Activated CD8-positive, alpha-beta memory T cell treated with anti-CD3 and anti-CD28 coated beads for 48 hours (primary cell): ENCODE data around the gene CEP70.
"Not testable (repeated sequence)": the region's sequence is repeated elsewhere in the genome, so short reads cannot be mapped to it uniquely, and the experiment has no call there.

Source experiments
- DNase-seq, 3 experiments: peaks; one replicate each; pipeline ENCODE4 v3.0.0-alpha.2; 2020; ENCODE audit warnings: low read depth in 2 of 3, low spot score in 2 of 3

CEP70 gene

DNA sequence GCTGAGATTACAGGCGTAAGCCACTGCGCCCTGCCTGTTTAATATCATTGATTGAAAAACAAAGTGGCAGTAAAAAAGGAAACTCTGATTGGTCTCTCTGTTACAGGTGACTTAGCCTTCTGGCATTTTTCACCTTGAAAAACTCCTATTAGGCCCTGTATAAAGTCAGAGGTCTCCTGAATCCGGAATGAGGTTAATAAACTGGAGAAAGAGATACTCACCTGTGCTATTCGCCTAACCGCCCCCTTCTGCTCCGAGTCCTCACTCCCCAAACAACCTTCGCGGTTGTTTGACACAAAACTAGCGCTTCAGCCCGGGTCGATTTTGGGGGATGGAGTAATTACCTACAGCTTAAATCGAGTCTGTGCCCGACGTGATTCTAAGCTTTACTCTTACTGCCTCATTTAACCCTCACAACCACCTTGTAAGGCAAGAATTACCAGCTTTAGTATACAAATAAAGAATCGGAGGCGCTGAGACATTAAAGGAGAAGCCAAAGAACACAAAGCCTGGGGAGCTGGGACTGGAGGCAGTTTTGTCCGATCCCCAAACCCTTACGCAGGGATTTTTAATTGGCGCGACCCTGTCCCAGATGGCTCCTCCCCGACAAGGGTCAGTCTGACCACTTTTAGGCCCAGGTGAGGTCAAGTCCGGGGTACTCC lies 441 bp downstream of the CEP70 start:
- DNase-seq = no peak

DNA sequence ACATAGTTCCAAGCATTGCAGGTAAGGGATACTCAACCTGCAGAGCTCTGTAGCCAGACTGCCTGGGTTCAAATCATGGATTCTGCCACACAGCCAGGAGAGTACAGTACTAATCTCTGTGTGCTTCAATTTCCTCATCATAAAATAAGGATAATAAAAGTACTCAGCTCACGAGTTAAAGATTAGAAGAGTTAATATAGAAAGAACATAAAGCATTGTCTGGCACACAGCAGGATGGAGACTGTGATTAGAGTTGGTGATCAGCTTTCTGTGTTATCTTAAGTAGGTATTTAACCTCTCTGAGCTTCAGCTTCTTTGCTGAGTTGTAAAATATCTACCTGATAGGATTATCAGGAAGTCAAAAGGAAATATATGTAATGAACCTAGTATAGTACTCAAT lies 2.7 kb downstream of the CEP70 start:
- no peak for DNase-seq

DNA sequence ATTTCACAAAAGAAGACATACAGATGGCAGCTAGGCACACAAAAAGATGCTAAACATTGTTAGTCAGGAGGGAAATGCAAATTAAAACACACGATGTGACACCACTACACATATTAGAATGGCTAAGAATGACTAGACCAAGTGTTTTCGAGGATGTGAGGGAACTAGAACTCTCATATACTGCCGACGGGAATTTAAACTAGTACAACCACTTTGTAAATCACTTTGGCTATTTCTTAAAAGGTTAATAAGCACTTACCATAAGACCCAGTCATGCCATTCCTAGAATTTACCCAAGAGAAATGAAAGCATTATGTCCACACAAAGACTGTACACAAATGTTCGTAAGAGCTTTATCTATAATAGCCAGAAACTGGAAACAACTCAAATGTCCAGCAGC lies 5.6 kb downstream of the CEP70 start:
- no peak for DNase-seq

DNA sequence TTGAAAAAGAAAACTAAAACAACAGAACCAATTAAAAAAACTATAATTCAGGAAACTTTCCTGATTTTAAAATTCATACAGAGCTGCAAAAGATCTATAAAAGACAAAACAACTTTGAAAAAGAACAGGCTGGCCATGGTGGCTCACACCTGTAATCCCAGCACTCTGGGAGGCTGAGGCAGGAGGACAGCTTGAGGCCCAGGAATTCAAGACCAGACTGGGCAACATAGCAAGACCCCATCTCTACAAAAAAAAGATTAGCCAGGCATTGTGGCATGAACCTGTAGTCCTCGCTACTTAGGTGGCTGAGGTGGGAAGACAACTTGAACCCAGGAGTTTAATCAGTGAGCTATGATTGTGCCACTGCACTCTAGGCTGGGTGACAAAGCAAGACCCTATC lies 6.7 kb downstream of the CEP70 start:
- DNase-seq = no peak

DNA sequence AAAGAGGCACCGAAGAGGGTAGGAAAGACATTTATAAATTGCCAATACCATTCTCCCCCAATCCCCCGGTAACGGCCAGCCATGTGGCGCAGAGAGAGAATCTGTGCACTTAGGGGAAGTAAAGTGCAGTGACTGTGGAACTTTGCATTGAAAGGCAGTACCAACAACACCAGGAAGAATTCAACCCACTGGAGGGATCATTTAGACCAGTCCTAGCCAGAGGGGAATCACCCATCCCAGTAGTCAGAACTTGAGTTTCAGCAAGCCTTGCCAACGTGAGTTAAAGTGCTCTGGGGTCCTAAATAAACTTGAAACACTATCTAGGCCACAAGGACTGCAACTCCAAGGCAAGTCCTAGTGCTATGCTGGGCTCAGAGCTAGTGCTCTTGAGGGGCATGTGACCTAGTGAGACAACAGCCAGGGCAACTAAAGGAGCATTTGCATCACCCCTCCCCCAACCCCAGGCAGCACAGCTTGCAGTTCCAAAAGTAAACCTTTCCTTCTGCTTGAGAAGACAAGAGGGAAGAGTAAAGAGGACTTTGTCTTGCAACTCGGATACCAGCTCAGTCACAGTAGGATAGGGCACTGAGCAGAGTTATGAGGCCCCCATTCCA lies 15.0 kb downstream of the CEP70 start:
- DNase-seq = no peak

DNA sequence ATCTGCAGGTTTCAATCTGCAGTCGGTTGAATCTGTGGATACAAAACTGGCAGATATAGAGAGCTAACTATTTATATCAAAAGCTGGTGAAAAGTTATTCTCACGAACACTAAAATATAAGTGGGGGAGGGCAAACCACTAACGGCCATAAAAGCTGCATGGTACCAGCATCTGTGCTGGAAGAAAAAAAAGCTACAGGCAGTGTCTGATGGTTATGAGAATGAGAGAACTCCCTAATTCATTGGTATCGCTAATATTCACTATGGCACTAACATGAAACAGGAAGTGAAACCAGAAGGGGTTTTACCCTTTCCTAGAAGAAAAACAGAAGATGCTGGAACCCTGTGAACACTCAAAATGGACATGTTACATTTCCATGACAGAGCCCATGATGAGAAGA lies 15.9 kb downstream of the CEP70 start:
- DNase-seq = no peak

DNA sequence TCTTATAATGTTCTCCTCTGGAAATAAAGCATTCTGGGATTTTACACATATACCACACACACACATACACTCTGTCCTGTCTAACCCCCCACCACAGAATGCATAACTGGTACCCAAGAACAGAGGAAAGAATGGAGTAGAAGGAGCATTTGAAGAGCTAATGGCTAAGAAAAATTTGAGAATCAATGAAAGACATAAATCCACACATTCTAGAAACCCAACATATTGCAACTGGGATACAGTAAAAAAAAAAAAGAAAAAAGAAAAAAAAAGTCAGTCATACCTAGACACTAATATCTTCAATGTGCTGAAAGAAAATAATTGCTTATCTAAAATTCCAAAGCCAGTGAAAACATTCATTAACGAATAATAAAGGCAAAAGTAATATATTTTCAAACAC lies 20.9 kb downstream of the CEP70 start:
- no peak for DNase-seq

DNA sequence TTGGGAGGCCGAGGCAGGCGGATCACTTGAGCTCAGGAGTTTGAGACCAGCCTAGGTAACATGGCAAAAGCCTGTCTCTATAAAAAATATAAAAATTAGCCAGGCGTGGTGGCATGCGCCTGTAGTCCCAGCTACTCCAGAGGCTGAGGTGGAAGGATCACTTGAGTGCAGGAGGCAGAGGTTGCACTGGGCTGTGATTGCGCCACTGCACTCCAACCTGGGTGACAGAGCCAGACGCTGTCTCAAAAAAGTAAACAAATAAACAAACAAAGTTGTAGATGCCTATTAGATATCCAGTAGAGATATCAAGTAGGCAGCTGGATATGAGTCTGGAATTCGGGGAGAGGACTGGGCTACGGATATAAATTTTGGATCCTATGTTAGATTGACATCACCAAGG lies 24.4 kb downstream of the CEP70 start:
- not testable (repeated sequence) for DNase-seq

DNA sequence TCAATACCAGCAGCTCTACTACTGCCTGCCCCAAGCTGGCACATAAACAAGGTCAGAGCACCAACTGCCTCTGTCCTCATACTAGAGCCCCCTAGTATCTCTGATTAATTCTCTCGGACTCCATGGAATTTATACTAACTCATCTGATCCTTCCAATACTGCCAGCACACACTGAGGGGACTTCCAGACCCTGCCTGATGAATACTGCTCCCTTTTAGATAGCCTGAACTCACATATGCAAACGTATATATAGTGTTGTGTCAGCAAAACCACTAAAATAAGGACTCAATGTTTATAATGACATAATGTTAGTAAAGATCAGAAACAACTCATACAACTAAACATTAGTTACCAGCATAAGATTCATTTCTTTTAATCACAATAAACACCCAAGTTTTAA lies 25.0 kb downstream of the CEP70 start:
- no peak for DNase-seq

DNA sequence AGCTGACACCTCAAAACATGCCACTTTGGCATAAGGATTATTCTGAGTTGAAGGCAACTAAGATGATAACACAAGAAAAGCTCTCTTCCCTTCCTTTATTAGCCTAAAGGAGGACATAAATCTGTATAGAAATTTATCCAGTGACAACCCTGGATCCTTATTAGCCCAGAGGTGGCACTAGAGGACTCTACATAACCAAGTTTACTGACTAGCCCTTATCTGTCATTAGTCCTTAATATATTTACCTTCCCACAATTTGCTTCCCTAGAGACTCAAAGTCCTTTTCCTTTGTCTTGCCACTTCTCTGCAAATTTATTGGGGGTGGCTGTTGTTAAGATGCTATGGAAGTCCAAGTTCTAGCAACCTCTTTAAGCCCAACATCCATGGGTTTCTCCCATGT lies 26.7 kb downstream of the CEP70 start:
- DNase-seq = no peak

DNA sequence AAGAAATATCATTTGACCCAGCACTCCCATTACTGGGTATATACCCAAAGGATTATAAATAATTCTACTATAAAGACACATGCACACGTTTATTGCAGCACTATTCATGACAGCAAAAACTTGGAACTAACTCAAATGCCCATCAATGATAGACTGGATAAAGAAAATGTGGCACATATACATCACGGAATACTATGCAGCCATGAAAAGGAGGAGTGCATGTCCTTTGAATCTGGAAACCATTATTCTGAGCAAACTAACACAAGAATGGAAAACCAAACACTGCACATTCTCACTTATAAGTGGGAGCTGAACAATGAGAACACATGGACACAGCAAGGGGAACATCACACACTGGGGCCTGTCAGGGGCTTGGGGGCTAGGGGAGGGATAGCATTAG lies 27.8 kb downstream of the CEP70 start:
- DNase-seq = not testable (repeated sequence)

DNA sequence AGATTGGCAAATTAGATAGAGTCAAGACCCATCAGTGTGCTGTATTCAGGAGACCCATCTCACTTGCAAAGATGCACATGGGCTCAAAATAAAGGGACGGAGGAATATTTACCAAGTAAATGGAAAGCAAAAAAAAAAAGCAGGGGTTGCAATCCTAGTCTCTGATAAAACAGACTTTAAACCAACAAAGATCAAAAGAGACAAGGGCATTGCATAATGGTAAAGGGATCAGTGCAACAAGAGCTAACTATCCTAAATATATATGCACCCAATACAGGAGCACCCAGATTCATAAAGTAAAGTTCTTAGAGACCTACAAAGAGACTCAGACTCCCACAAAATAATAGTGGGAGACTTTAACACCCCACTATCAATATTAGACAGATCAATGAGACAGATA lies 31.2 kb downstream of the CEP70 start:
- not testable (repeated sequence) for DNase-seq

DNA sequence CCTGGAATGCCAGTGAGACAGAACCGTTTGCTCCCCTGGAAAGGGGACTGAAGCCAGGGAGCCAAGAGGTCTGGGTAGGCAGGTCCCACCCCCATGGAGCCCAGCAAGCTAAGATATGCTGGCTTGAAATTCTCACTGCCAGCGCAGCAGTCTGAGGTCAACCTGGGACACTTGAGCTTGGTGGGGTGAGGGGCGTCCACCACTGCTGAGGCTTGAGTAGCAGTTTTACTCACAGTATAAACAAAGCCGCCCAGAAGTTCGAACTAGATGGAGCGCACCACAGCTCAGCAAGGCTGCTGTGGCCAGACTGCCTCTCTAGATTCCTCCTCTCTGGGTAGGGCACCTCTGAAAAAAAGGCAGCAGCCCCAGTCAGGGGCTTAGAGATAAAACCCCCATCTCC lies 33.6 kb downstream of the CEP70 start:
- DNase-seq = no peak

DNA sequence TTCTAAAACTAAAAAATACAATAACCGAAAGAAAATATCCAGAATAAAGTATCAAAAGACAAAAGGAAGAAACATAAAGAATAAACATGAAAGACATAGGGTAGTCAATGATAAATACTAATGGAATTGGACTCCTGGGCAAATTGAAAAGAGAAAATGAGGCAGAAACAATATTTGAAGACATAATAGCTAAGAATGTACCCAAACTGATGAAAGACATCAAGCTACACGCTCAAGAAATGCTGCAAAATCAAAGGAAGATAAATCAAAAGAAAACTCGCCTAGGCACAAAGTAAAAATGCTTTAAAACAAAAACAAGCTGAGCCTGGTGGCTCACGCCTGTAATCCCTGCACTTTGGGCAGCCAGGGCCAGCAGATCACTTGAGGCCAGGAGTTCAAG lies 34.9 kb downstream of the CEP70 start:
- DNase-seq = no peak

DNA sequence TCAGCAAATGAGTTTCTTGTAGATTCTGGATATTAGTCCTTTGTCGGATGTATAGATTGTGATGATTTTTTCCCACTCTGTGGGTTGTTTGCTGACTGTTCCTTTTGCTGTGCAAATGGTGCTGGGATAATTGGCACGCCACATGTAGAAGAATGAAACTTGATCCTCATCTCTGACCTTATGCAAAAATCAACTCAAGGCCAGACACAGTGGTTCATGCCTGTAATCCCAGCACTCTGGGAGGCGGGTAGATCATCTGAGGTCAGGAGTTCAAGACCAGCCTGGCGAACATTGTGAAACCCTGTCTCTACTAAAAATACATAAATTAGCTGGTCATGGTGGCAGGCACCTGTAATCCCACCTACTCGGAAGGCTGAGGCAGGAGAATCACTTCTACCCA lies 39.3 kb downstream of the CEP70 start:
- DNase-seq = not testable (repeated sequence)

DNA sequence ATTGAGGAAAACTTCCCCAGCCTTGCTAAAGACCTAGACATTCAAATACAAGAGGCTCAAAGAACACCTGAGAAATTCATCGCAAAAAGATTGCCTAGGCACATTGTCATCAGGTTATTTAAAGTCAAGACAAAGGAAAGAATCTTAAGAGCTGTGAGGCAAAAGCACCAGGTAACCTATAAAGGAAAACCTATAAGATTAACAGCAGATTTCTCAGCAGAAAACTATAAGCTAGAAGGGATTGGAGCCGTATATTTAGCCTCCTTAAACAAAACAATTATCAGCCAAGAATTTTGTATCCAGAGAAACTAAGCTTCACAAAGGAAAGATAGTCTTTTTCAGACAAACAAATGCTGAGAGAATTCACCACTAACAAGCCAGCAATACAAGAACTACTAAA lies 43.1 kb downstream of the CEP70 start:
- not testable (repeated sequence) for DNase-seq

DNA sequence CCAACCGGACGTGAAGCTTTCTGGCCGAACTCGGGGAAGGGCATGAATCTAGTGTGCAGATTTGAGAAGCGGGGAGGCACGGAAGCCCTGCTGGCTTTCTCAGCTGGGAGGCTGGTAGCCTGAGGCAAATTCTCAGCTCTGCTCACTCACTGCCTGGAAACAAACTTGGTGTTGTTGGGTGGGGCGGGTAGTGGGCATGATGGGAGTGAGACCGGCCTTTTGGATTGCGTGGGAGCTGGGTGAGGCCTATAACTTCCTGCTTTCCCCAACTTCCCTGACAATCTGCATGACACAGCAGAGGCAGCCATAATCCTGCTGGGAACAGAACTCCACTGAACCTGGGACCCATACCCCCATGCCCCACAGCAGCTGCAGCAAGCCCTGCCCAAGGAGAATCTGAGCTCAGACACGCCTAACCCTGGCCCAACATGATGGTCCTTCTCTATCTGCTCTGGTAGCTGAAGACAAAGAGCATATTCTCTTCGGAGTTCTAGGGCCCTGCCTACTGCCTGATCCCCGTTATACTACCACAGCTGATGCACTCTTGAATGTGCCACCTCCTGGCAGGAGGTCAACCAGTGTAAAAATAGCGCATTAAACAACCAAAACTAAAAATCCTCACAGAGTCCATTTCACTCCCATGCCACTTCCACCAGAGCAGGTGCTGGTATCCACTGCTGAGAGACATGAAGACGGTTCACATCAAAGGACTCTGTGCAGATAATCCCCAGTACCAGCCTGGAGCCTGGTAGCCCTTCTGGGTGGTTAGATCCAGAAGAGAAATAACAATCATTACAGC lies 44.7 kb downstream of the CEP70 start:
- no peak for DNase-seq

DNA sequence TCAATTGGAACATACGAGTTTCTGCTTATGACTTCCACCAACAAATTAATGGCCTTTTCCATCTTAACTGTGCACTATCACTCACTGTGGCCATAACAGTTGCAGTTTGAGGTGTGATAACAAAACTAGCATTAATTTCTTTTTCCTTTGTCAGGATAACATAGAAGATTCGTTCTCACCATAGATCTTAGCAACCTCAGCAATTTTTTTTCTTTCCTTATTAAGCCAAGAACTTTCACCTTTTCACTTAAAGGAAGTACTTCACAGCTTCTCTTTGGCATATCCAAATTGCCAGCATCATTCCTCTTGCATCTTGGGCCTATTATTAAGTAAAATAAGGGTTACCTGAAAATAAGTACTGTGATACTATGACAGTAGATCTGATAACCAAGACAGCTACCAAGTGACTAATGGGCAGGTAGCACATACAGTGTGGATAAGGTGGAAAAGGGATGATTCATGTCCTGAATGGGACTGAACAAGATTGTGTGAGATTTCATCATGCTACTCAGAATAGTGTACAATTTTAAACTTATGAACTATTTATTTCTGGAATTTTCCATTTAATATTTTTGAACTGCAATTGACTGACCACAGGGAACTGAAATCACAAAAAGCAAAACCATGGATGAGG lies 46.6 kb downstream of the CEP70 start:
- DNase-seq = no peak

DNA sequence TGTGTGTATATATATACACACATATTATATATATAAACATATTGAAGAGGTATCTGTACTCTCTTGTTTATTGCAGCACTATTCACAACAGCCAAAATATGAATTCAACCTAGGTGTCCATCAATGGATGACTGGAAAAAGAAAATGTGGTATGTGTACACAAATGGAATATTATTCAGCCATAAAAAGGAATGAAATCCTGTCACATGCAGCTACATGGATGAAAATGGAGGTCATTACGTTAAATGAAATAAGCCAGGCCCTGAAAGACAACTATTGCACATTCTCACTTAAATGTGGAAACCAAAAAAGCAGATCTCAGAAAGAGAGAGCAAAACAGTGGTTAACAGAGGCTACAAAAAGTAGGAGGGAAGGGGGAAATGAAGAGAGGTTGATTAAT lies 49.5 kb downstream of the CEP70 start:
- DNase-seq = no peak

DNA sequence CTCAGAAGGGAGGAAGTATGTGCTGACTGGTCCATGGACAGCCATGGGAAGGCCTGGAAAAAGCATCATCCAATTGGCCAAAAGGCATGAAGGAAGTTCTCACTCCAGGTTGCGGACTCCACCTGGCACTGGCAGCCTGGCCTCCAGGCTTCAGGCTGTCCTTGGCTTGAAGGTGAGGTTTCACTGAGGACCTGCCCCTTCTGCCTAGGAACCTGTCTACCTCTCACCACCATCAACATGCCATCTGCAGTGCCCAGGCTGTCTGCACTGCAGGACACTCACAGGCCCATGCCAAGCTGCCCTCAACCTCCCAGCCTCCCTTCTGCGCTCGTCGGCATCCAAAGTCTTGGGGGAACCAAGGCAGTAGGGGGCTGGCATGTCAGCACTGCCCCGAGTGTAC lies 51.1 kb downstream of the CEP70 start:
- no peak for DNase-seq

DNA sequence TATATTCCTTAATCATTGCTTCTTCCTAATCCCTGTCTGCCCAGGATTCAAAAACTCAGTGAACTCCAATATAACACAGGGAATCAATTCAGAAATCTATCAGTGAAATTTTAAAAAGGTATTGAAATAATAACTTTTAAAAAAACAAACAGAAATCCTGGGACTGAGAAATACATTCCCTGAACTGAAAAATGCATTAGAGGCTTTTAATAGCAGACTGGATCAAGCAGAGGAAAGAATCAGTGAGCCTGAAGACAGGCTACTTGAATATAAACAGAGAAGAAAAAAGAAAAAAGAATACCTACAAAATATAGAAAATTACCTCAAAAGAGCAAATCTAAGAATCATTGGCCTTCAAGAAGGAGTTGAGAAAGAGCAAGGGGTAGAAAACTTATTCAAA lies 54.7 kb downstream of the CEP70 start:
- no peak for DNase-seq

DNA sequence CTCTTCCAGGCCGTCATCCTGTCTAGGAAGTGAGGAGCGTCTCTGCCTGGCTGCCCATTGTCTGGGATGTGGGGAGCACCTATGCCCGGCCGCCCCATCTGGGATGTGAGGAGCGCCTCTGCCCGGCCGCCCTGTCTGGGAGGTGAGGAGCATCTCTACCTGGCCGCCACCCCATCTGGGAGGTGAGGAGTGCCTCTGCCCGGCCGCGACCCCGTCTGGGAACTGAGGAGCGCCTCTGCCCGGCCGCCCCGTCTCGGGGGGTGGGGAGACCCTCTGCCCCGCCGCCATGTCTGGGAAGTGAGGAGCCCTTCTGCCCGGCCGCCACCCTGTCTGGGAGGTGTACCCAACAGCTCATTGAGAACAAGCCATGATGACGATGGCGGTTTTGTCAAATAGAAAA lies 72.6 kb downstream of the CEP70 start:
- DNase-seq = not testable (repeated sequence)
